Measurements from ENCODE around the gene PDE4D. TPM values are rescaled to one million over a fixed set of nuclear protein-coding genes. Genes with fewer than 3 reads are reported as not detected.

Gene PDE4D
- polyA plus RNA-seq, 1 donor (not counting 4 experiments of a cell fraction or from before 2014, with no cell fraction given): 3.6 TPM

- Histone ChIP-seq H3K27me3 (ENCODE audit: control insufficient read depth, extremely low read depth, insufficient read depth, low read length) (no peaks in the 10 kb centered on the region), H3K9me3 (ENCODE audit: control insufficient read depth, low read depth, low read length) (no peaks in the 10 kb centered on the region), H3K9me1 (ENCODE audit: control insufficient read depth, extremely low read depth, insufficient read depth, low read length) (no peaks in the 10 kb centered on the region), H3K9ac (ENCODE audit: control insufficient read depth, extremely low read depth, insufficient read depth, low read length) (no peak overlapping the region), H3K79me2 (ENCODE audit: control insufficient read depth, insufficient read depth, low read length) (no peaks in the 10 kb centered on the region), H4K20me1 (ENCODE audit: control insufficient read depth, extremely low read depth, insufficient read depth, low read length) (no peaks in the 10 kb centered on the region), H3K36me3 (ENCODE audit: control insufficient read depth in 2 of 2, extremely low read depth in 1 of 2, insufficient read depth in 2 of 2, low read length in 2 of 2) (no peaks in the 10 kb centered on the region), H3K4me1 (ENCODE audit: control insufficient read depth, extremely low read depth, insufficient read depth, low read length) (no peaks in the 10 kb centered on the region), H3K4me3 (ENCODE audit: control insufficient read depth in 2 of 3, extremely low read depth in 1 of 3, insufficient read depth in 2 of 3, low read depth in 1 of 3, low read length in 3 of 3) (no peak overlapping the region), H3K4me2 (ENCODE audit: control insufficient read depth, extremely low read depth, insufficient read depth, low read depth, low read length) (no peak overlapping the region), H2AFZ (ENCODE audit: control insufficient read depth, low read length) (no peak overlapping the region), H3K27ac (ENCODE audit: control insufficient read depth, insufficient read depth, low read length) (no peak overlapping the region)
- FAIRE-seq: no peak
- dilution Hi-C loops (cut with MboI; ENCODE audit: extremely low pct_ligation_motif_present, low sequenced_read_pairs): no loop called here
- TF ChIP-seq EZH2 (IDR thresholded peaks at IDR 0.05; ENCODE audit: low read length) (no peak), CTCF (optimal IDR thresholded peaks at IDR 0.05 in 1 of 3, IDR thresholded peaks at IDR 0.05 in 1 of 3, conservative IDR thresholded peaks at IDR 0.05 in 1 of 3; ENCODE audit: extremely low read depth in 1 of 3, insufficient read depth in 2 of 3, low read length in 3 of 3) (no peak)
- no peak for DNase-seq (ENCODE audit: low read depth, low spot score)
Measured at GRCh38 chr5:59816654-59817300, 76.7 kb downstream of the PDE4D start.

GRCh38 chr5:59814537-59814872 is 79.0 kb downstream of the PDE4D start:
- H3K9me3 ChIP-seq (ENCODE audit: control insufficient read depth, low read depth, low read length): no peaks in the 10 kb centered on the region
- no peaks in the 10 kb centered on the region for H3K79me2 ChIP-seq (ENCODE audit: control insufficient read depth, insufficient read depth, low read length)
- H3K9ac ChIP-seq (ENCODE audit: control insufficient read depth, extremely low read depth, insufficient read depth, low read length): no peak overlapping the region
- H3K4me2 ChIP-seq (ENCODE audit: control insufficient read depth, extremely low read depth, insufficient read depth, low read depth, low read length): no peak overlapping the region
- H3K36me3 ChIP-seq (ENCODE audit: control insufficient read depth in 2 of 2, extremely low read depth in 1 of 2, insufficient read depth in 2 of 2, low read length in 2 of 2): no peaks in the 10 kb centered on the region
- no peak for FAIRE-seq
- H3K4me3 ChIP-seq (ENCODE audit: control insufficient read depth in 2 of 3, extremely low read depth in 1 of 3, insufficient read depth in 2 of 3, low read depth in 1 of 3, low read length in 3 of 3): no peak overlapping the region
- H3K4me1 ChIP-seq (ENCODE audit: control insufficient read depth, extremely low read depth, insufficient read depth, low read length): no peaks in the 10 kb centered on the region
- no peak overlapping the region for H3K27ac ChIP-seq (ENCODE audit: control insufficient read depth, insufficient read depth, low read length)
- dilution Hi-C loops (cut with MboI; ENCODE audit: extremely low pct_ligation_motif_present, low sequenced_read_pairs): no loop called here
- H2AFZ ChIP-seq (ENCODE audit: control insufficient read depth, low read length): no peak overlapping the region
- TF ChIP-seq EZH2 (IDR thresholded peaks at IDR 0.05; ENCODE audit: low read length) (no peak), CTCF (optimal IDR thresholded peaks at IDR 0.05 in 1 of 3, IDR thresholded peaks at IDR 0.05 in 1 of 3, conservative IDR thresholded peaks at IDR 0.05 in 1 of 3; ENCODE audit: extremely low read depth in 1 of 3, insufficient read depth in 2 of 3, low read length in 3 of 3) (no peak)
- no peaks in the 10 kb centered on the region for H4K20me1 ChIP-seq (ENCODE audit: control insufficient read depth, extremely low read depth, insufficient read depth, low read length)
- no peaks in the 10 kb centered on the region for H3K9me1 ChIP-seq (ENCODE audit: control insufficient read depth, extremely low read depth, insufficient read depth, low read length)
- no peak for DNase-seq (ENCODE audit: low read depth, low spot score)
- H3K27me3 ChIP-seq (ENCODE audit: control insufficient read depth, extremely low read depth, insufficient read depth, low read length): no peaks in the 10 kb centered on the region
